Measurements from ENCODE around the gene IWS1.
"Not testable (repeated sequence)": the region's sequence is repeated elsewhere in the genome, so short reads cannot be mapped to it uniquely, and the experiment has no call there.

Gene IWS1

GRCh38 chr2:127527001-127527804 is 914 bp upstream of the IWS1 start:
- no peak for DNase-seq

GRCh38 chr2:127525691-127526131 is 578 bp downstream of the IWS1 start:
- peak; percentile 32 for DNase-seq

- DNase-seq: not testable (repeated sequence)
Observed at GRCh38 chr2:127524198-127524834, 2.0 kb downstream of the IWS1 start.

GRCh38 chr2:127523269-127523939 is 2.9 kb downstream of the IWS1 start:
- peak; percentile 45 for DNase-seq

- no peak for DNase-seq
Observed at GRCh38 chr2:127520424-127520823, 5.9 kb downstream of the IWS1 start.

- DNase-seq: no peak
Observed at GRCh38 chr2:127517465-127517864, 8.8 kb downstream of the IWS1 start.

GRCh38 chr2:127516041-127516762 is 10.1 kb downstream of the IWS1 start:
- DNase-seq: no peak

GRCh38 chr2:127515383-127515915 is 10.8 kb downstream of the IWS1 start:
- DNase-seq: no peak

GRCh38 chr2:127514485-127514884 is 11.8 kb downstream of the IWS1 start:
- no peak for DNase-seq

GRCh38 chr2:127514076-127514475 is 12.2 kb downstream of the IWS1 start:
- DNase-seq: no peak

- DNase-seq: no peak
Observed at GRCh38 chr2:127512362-127512761, 13.9 kb downstream of the IWS1 start.

- DNase-seq: no peak
Observed at GRCh38 chr2:127511917-127512316, 14.4 kb downstream of the IWS1 start.

GRCh38 chr2:127511090-127511695 is 15.1 kb downstream of the IWS1 start:
- no peak for DNase-seq

GRCh38 chr2:127510073-127510472 is 16.2 kb downstream of the IWS1 start:
- no peak for DNase-seq

GRCh38 chr2:127508631-127509034 is 17.7 kb downstream of the IWS1 start:
- peak; percentile 91 for DNase-seq

- DNase-seq: no peak
Observed at GRCh38 chr2:127508023-127508630, 18.2 kb downstream of the IWS1 start.

GRCh38 chr2:127506510-127506909 is 19.8 kb downstream of the IWS1 start:
- DNase-seq: no peak

- DNase-seq: peak; percentile 64
Observed at GRCh38 chr2:127504552-127505430, 21.5 kb downstream of the IWS1 start.

- DNase-seq: no peak
Observed at GRCh38 chr2:127503491-127503890, 22.8 kb downstream of the IWS1 start.

GRCh38 chr2:127498386-127498785 is 27.9 kb downstream of the IWS1 start:
- DNase-seq: no peak

GRCh38 chr2:127490283-127490682 is 36.0 kb downstream of the IWS1 start:
- DNase-seq: no peak

Data from suppressor macrophage treated with lipopolysaccharide for 4 hours (primary cell).